GM20000 (cell line): ENCODE data around the gene TMED3.

Source experiments
- DNase-seq: peaks from one replicate; pipeline ENCODE4 v3.0.0; 2012; ENCODE audit warnings: low spot score
- CTCF ChIP-seq: IDR thresholded peaks from 2 replicates; pipeline ENCODE4 v1.5.1; 2012; ENCODE audit warnings: mild to moderate bottlenecking, control low read depth; ENCODE audit errors: extremely low read depth, missing control alignments

The TMED3 gene

GRCh38 chr15:79290642-79291275 lies 20.2 kb upstream of the TMED3 start:
- DNase-seq: no peak
- no peak for TF ChIP-seq CTCF

- no peak for TF ChIP-seq CTCF
- DNase-seq: no peak
These were observed 18.9 kb upstream of the TMED3 start for GRCh38 chr15:79292011-79292410.

- TF ChIP-seq CTCF: no peak
These were observed 16.8 kb upstream of the TMED3 start for GRCh38 chr15:79294075-79294474.

GRCh38 chr15:79296583-79296982 lies 14.3 kb upstream of the TMED3 start:
- DNase-seq: no peak
- TF ChIP-seq CTCF: peak; percentile 8

More at GRCh38 chr15:79294075-79294474, 16.8 kb upstream of the TMED3 start:
- DNase-seq: no peak

GRCh38 chr15:79299126-79299840 lies 11.6 kb upstream of the TMED3 start:
- no peak for DNase-seq
- TF ChIP-seq CTCF: no peak

GRCh38 chr15:79299841-79300235 lies 11.1 kb upstream of the TMED3 start:
- no peak for TF ChIP-seq CTCF
- no peak for DNase-seq

GRCh38 chr15:79307251-79307650 lies 3.7 kb upstream of the TMED3 start:
- no peak for TF ChIP-seq CTCF
- no peak for DNase-seq
